HEK293T (cell line): ENCODE data around the gene CASQ2.

ENCODE experiments used
- BHLHE40 ChIP-seq: fragments of 450-650 bp; IDR thresholded peaks from 2 replicates; pipeline ENCODE4 v1.6.1; 2016; ENCODE audit warnings: mild to moderate bottlenecking, moderate library complexity, borderline replicate concordance
- FOXK2 ChIP-seq: fragments of 450-650 bp; IDR thresholded peaks from 2 replicates; pipeline ENCODE4 v1.6.1; 2016; ENCODE audit warnings: mild to moderate bottlenecking
- FOXM1 ChIP-seq: fragments of 450-650 bp; IDR thresholded peaks from 2 replicates; pipeline ENCODE4 v1.6.1; 2017; ENCODE audit warnings: mild to moderate bottlenecking, borderline replicate concordance
- SP1 ChIP-seq: fragments of 450-650 bp; IDR thresholded peaks from 2 replicates; pipeline ENCODE4 v1.6.1; 2017

DNA sequence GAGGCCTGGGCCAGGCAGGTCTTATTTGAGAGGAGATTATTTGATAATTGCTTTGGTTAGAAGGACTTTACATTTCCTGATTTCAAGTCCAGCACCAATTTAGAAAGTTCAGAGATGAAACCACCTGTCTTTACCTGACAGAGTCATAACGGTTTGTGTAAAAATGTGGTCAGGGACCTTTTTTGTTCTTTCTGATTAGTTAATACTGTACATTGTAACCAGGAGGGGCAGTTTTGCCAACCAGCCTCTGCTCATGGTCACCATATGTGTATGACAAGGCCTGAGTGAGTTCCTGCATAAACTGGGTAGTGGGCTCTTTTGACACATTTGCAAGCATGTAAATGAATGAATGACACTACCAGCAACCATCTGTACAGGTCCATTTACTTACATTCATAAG lies 70.9 kb downstream of the CASQ2 start:
- TF ChIP-seq FOXM1 (no peak), SP1 (no peak), BHLHE40 (no peak), FOXK2 (no peak)
